IMR-90 (cell line): ENCODE data around the gene ZEB2. TPM values are rescaled to one million over a fixed set of nuclear protein-coding genes. Genes with fewer than 3 reads are reported as not detected.

Experiments used
- ATAC-seq: fragments of 200-7000 bp; cut with Tn5 transposase; 2 replicates; pipeline ENCODE4 v1.9.1; 2020; ENCODE audit warnings: low read depth, mild to moderate bottlenecking, moderate library complexity
- BruUV-seq: library from RNA; stranded (reverse); fragments of 400-500 nt; replicated peaks from 2 replicates; lab custom pipeline; 2021; lab: Mats Ljungman, UMichigan
- CTCF ChIA-PET: fragments of 300-600 bp; formaldehyde crosslinking; extraction: SDS; loops from one replicate; lab custom pipeline; 2021; ENCODE audit warnings: antibody characterized with exemption; lab: Yijun Ruan, JAX
- POLR2A ChIA-PET: fragments of 300-600 bp; sonication (Branson Sonifier 250); formaldehyde crosslinking; loops from one replicate; lab custom pipeline; 2022; ENCODE audit warnings: antibody characterized with exemption; ENCODE audit not compliant: unreplicated experiment; lab: Charles Lee
- DNase-seq: peaks from one replicate; pipeline ENCODE4 v3.0.0; 2013
- H2AFZ ChIP-seq: replicated peaks from 2 replicates; pipeline ENCODE3; 2013; ENCODE audit warnings: low read length, mild to moderate bottlenecking; ENCODE audit not compliant: poor library complexity
- H2AK5ac ChIP-seq: 2 replicates; pipeline ENCODE4 v1.6.1; 2013; ENCODE audit warnings: low read depth, low read length, inconsistent platforms
- H2AK9ac ChIP-seq: replicated peaks from 2 replicates; pipeline ENCODE3; 2013; ENCODE audit warnings: mild to moderate bottlenecking, low read depth, low read length, moderate library complexity; ENCODE audit not compliant: poor library complexity
- H2BK120ac ChIP-seq: 2 replicates; pipeline ENCODE4 v1.6.1; 2013; ENCODE audit warnings: low read depth, low read length, inconsistent platforms
- H2BK15ac ChIP-seq: 3 replicates; pipeline ENCODE4 v1.6.1; 2013; ENCODE audit warnings: low read depth, low read length, inconsistent platforms
- H2BK20ac ChIP-seq: 2 replicates; pipeline ENCODE4 v1.6.1; 2013; ENCODE audit warnings: low read depth, mild to moderate bottlenecking, inconsistent platforms, low read length, moderate library complexity
- H2BK5ac ChIP-seq: 2 replicates; pipeline ENCODE4 v1.6.1; 2013; ENCODE audit warnings: mild to moderate bottlenecking, low read depth, low read length, inconsistent platforms; ENCODE audit not compliant: poor library complexity, severe bottlenecking
- H3K14ac ChIP-seq: replicated peaks from 2 replicates; pipeline ENCODE4 v1.6.1; 2013; ENCODE audit warnings: low read depth, low read length, inconsistent platforms
- H3K18ac ChIP-seq: 2 replicates; pipeline ENCODE4 v1.6.1; 2013; ENCODE audit warnings: low read depth, low read length, control low read depth
- H3K23ac ChIP-seq: 2 replicates; pipeline ENCODE4 v1.6.1; 2013; ENCODE audit warnings: low read depth, low read length, inconsistent platforms
- H3K27ac ChIP-seq: 2 replicates; pipeline ENCODE4 v1.5.1; 2013; ENCODE audit warnings: mild to moderate bottlenecking, control low read depth, low read length; ENCODE audit not compliant: insufficient read depth
- H3K27me3 ChIP-seq: 2 replicates; pipeline ENCODE4 v1.6.1; 2013; ENCODE audit warnings: low read length; ENCODE audit not compliant: control insufficient read depth, insufficient read depth
- H3K36me3 ChIP-seq: 2 replicates; pipeline ENCODE4 v1.6.1; 2013; ENCODE audit warnings: low read length, mixed read lengths; ENCODE audit not compliant: control insufficient read depth, insufficient read depth
- H3K4ac ChIP-seq: 2 replicates; pipeline ENCODE4 v1.6.1; 2013; ENCODE audit warnings: low read depth, low read length, inconsistent platforms
- H3K4me1 ChIP-seq: 2 replicates; pipeline ENCODE4 v1.6.1; 2013; ENCODE audit warnings: low read length, mixed read lengths; ENCODE audit not compliant: control insufficient read depth, insufficient read depth
- H3K4me2 ChIP-seq: 2 replicates; pipeline ENCODE4 v1.6.1; 2013; ENCODE audit warnings: low read depth, mild to moderate bottlenecking, control low read depth, low read length, moderate library complexity
- H3K4me3 ChIP-seq: 2 replicates; pipeline ENCODE4 v1.5.1; 2013; ENCODE audit warnings: low read depth, mild to moderate bottlenecking, control low read depth, low read length, moderate library complexity; ENCODE audit not compliant: insufficient read depth
- H3K56ac ChIP-seq: 2 replicates; pipeline ENCODE4 v1.6.1; 2013; ENCODE audit warnings: low read length, inconsistent platforms; ENCODE audit not compliant: insufficient read depth; ENCODE audit errors: extremely low read depth
- H3K79me1 ChIP-seq, 2 experiments: 2 replicates each; pipeline ENCODE4 v1.6.1; 2013; ENCODE audit warnings: low read length in 2 of 2, inconsistent platforms in 1 of 2, low read depth in 1 of 2
- H3K9ac ChIP-seq: 2 replicates; pipeline ENCODE4 v1.6.1; 2013; ENCODE audit warnings: low read depth, low read length, control low read depth
- H3K9me1 ChIP-seq: 2 replicates; pipeline ENCODE4 v1.6.1; 2013; ENCODE audit warnings: low read length, inconsistent platforms; ENCODE audit not compliant: insufficient read depth
- H3K9me3 ChIP-seq: 2 replicates; pipeline ENCODE4 v1.6.1; 2013; ENCODE audit warnings: low read length; ENCODE audit not compliant: control insufficient read depth, insufficient read depth
- H4K20me1 ChIP-seq: 2 replicates; pipeline ENCODE4 v1.6.1; 2013; ENCODE audit warnings: low read length, inconsistent platforms; ENCODE audit not compliant: insufficient read depth
- H4K5ac ChIP-seq: 2 replicates; pipeline ENCODE4 v1.6.1; 2013; ENCODE audit warnings: mild to moderate bottlenecking, low read depth, low read length, control low read depth
- H4K8ac ChIP-seq, 2 experiments: 2 replicates each; pipeline ENCODE4 v1.6.1; 2013; ENCODE audit warnings: low read depth in 2 of 2, low read length in 2 of 2, control low read depth in 1 of 2, inconsistent platforms in 1 of 2
- H4K91ac ChIP-seq: 2 replicates; pipeline ENCODE4 v1.6.1; 2013; ENCODE audit warnings: low read depth, low read length, inconsistent platforms; ENCODE audit not compliant: insufficient read depth
- CEBPB ChIP-seq: IDR thresholded peaks from 2 replicates; pipeline ENCODE4 v1.6.1; 2012; ENCODE audit warnings: low read depth, low read length, improper control_type of control experiment
- CTCF ChIP-seq: conservative IDR thresholded peaks from 2 replicates; pipeline ENCODE4 v1.5.1; 2012; ENCODE audit warnings: mild to moderate bottlenecking, low read depth, low read length, improper control_type of control experiment
- FOS ChIP-seq: fragments of 150-350 bp; IDR thresholded peaks from 2 replicates; pipeline ENCODE4 v1.6.1; 2016; ENCODE audit warnings: low read depth, low read length
- MAZ ChIP-seq: IDR thresholded peaks from 2 replicates; pipeline ENCODE4 v1.6.1; 2012; ENCODE audit warnings: low read depth, mild to moderate bottlenecking, low read length, improper control_type of control experiment, moderate library complexity, borderline replicate concordance
- MXI1 ChIP-seq: IDR thresholded peaks from 2 replicates; pipeline ENCODE4 v1.6.1; 2012; ENCODE audit warnings: low read depth, mild to moderate bottlenecking, low read length, moderate library complexity, borderline replicate concordance
- NFE2L2 ChIP-seq: fragments of 150-350 bp; IDR thresholded peaks from 2 replicates; pipeline ENCODE4 v1.6.1; 2016; ENCODE audit warnings: low read depth, mild to moderate bottlenecking, low read length
- RAD21 ChIP-seq: IDR thresholded peaks from 2 replicates; pipeline ENCODE4 v1.6.1; 2012; ENCODE audit warnings: low read length, improper control_type of control experiment
- WGBS, 2 experiments: methylation state at CpG; one replicate each; pipeline versions ENCODE4 v1.1.5 to v1.1.7; 2013; ENCODE audit warnings: missing lambda C conversion rate in 2 of 2; ENCODE audit not compliant: insufficient read length in 1 of 2; ENCODE audit errors: extremely low coverage in 2 of 2; 5-methylcytosine and 5-hydroxymethylcytosine counted together
- dilution Hi-C: fragments of 300-500 bp; cut with HindIII; formaldehyde crosslinking; loops from one replicate; pipeline ENCODE4 v1.14.3; 2018; ENCODE audit warnings: low sequenced_read_pairs; ENCODE audit not compliant: unreplicated experiment
- in situ Hi-C: fragments of 300-500 bp; cut with MboI; formaldehyde crosslinking; loops from 3 replicates; pipeline ENCODE4 v1.14.3; 2019; ENCODE audit warnings: low sequenced_read_pairs, inconsistent platforms, mixed read lengths
- intact Hi-C: fragments of 100-400 bp; cut with micrococcal nuclease; formaldehyde crosslinking; loops from 2 replicates; pipeline ENCODE4 v1.10.0; 2022
- polyA plus RNA-seq, 3 experiments: library from polyadenylated mRNA; depleted of rRNA; stranded (reverse); fragments of >200 nt; gene quantifications; 2 replicates each; pipeline ENCODE4 v1.2.3, GENCODE V29; 2012; ENCODE audit warnings: low replicate concordance in 1 of 3
- total RNA-seq: library from RNA; depleted of rRNA; stranded (reverse); fragments of >200 nt; gene quantifications from 2 replicates; pipeline ENCODE4 v1.2.3, GENCODE V29; 2012

The ZEB2 gene
- total and polyA plus RNA-seq, 2 of the 4 experiments (the other 2 are of a cell fraction), result 22.4 to 50.9 TPM

DNA sequence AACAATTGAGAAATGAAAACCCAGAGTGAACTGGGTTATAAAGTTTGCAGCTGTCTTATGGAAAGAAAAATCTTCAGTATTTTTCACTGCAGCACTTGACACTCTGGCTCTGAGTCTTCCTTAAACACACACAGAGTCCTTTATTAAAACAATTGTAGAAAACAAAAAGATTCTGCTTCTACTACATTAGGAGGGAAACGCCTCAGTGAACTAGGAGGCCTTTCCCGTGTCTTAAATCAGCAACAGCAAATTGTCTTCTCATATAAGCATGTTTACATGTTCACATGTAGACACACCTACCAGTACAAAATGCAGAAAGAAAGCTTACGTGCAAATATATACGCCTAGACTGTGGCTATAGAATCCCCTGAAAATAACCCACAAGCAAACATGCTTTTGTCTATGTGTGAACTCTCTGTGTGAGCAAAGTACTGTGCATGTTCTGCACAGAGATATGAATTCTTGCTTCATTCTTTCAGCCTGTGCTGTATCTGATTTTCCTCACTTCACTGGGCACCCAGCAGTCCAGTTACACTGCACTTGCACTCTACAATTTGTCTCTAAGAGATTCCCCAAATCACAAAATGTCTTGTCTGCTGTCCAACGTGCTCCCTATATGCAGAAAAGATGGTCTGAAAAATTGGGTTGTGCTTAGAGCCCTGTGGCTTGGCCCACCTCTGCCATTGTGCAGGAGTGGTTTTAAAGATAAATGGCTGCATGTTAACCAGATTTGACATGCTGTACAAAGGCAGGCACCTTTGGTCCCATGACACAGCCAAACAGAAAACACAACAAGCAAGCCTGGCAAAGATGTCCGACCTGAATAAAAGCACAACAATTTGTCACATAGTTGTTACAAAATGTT, 24.5 kb downstream of the ZEB2 start:
- TF ChIP-seq CEBPB (no peak), MXI1 (no peak), RAD21 (no peak), NFE2L2 (no peak), FOS (no peak), CTCF (no peak), MAZ (no peak)
- no peak overlapping the region for H2BK5ac ChIP-seq
- no TSS peak for BruUV-seq
- H2BK15ac ChIP-seq, result no peak overlapping the region
- peaks cover 5% of the 10 kb centered on the region for H3K9me1 ChIP-seq
- no CpG with 5 or more reads among the region's 6 CpGs for WGBS, 2 experiments
- peak overlapping the region in 1 of 2 experiments; percentile 34; a peak in 1 of 4 replicates for H4K8ac ChIP-seq
- H3K79me1 ChIP-seq, result peaks cover 46 to 62% of the 10 kb centered on the region in 2 experiments
- H3K18ac ChIP-seq, result 0 out of 2 replicates have a peak overlapping the region, but pooled peaks have one; percentile 3
- peaks cover 14% of the 10 kb centered on the region for H3K36me3 ChIP-seq
- H3K4ac ChIP-seq, result no peak overlapping the region
- H3K9me3 ChIP-seq, result no peaks in the 10 kb centered on the region
- H2AK5ac ChIP-seq, result no peak overlapping the region
- H2AFZ ChIP-seq, result no peak overlapping the region
- ATAC-seq, result peak; percentile 61
- H2AK9ac ChIP-seq, result no peak overlapping the region
- no peak overlapping the region for H3K56ac ChIP-seq
- peak overlapping the region; percentile 61 for H3K4me2 ChIP-seq
- 0 out of 2 replicates have a peak overlapping the region, but pooled peaks have one; percentile 13 for H3K9ac ChIP-seq
- H3K27me3 ChIP-seq, result no peaks in the 10 kb centered on the region
- peak overlapping the region; percentile 17 for H3K23ac ChIP-seq
- 0 out of 2 replicates have a peak overlapping the region, but pooled peaks have one; percentile 25 for H2BK20ac ChIP-seq
- no peak overlapping the region for H2BK120ac ChIP-seq
- peak overlapping the region; percentile 20; the same call in 1 of the 2 replicates for H3K14ac ChIP-seq
- dilution Hi-C loops, result no loop called here
- intact Hi-C loops, result no loop called here
- in situ Hi-C loops, result no loop called here
- ChIA-PET CTCF (no interaction called here), POLR2A (no interaction called here)
- DNase-seq, result no peak
- no peak overlapping the region for H3K4me3 ChIP-seq
- peaks cover 23% of the 10 kb centered on the region; the same call in 1 of the 2 replicates for H4K20me1 ChIP-seq
- no peak overlapping the region for H4K91ac ChIP-seq
- peak overlapping the region; percentile 8 for H4K5ac ChIP-seq
- H3K4me1 ChIP-seq, result peaks cover 8% of the 10 kb centered on the region
- H3K27ac ChIP-seq, result no peak overlapping the region
